Lower leg skin (tissue), 3 donors: ENCODE measurements around the gene MGLL.

Experiments used
- POLR2A ChIP-seq, 2 donors: fragments of 450-650 bp; IDR thresholded peaks; one replicate each; pipeline ENCODE4 v1.6.1; 2016 to 2017; ENCODE audit warnings: antibody characterized with exemption in 2 of 2, mild to moderate bottlenecking in 1 of 2, moderate library complexity in 1 of 2
- TF ChIP-seq, protein P1 (sequence below), 3 donors: fragments of 450-650 bp; IDR thresholded peaks; one replicate each; pipeline ENCODE4 v1.5.1; 2016; ENCODE audit warnings: antibody characterized with exemption in 3 of 3, mild to moderate bottlenecking in 3 of 3, moderate library complexity in 2 of 3

DNA sequence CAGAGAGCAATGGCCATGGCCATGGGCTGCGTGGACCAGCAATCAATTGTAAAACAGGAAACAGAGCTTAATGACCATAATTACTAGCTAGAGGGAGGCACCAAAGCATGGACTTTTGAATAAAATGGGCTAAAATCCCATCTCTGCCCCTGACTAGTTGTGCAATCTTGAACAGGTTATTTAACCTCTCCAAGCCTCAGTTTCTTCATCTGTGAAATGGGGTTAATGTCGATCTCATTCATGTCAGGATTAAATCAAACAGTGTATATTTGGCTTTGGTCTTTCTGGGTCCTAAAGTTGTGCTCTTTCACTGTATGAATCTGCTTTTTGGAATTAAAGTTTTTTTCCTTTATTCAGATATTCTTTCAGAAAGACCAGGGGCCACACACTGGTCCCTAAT lies 113.5 kb downstream of the MGLL start:
- TF ChIP-seq, protein P1, sequence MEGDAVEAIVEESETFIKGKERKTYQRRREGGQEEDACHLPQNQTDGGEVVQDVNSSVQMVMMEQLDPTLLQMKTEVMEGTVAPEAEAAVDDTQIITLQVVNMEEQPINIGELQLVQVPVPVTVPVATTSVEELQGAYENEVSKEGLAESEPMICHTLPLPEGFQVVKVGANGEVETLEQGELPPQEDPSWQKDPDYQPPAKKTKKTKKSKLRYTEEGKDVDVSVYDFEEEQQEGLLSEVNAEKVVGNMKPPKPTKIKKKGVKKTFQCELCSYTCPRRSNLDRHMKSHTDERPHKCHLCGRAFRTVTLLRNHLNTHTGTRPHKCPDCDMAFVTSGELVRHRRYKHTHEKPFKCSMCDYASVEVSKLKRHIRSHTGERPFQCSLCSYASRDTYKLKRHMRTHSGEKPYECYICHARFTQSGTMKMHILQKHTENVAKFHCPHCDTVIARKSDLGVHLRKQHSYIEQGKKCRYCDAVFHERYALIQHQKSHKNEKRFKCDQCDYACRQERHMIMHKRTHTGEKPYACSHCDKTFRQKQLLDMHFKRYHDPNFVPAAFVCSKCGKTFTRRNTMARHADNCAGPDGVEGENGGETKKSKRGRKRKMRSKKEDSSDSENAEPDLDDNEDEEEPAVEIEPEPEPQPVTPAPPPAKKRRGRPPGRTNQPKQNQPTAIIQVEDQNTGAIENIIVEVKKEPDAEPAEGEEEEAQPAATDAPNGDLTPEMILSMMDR (IDR thresholded peaks at IDR 0.05) = no peak
- no peak for TF ChIP-seq POLR2A (IDR thresholded peaks at IDR 0.05)
